ENCODE measurements around the gene RAB15.

The RAB15 gene

GRCh38 chr14:64968167-64968566, 4.0 kb downstream of the RAB15 start:
- Histone ChIP-seq H3K79me2 (ENCODE audit: low read length) (peaks cover 12% of the 10 kb centered on the region), H3K4me3 (ENCODE audit: low read length) (peak overlapping the region; percentile 5; the same call in 1 of the 2 replicates), H3K9ac (ENCODE audit: low read length) (no peak overlapping the region), H3K9me3 (replicated peaks; ENCODE audit: insufficient read depth, low read length) (no peaks in the 10 kb centered on the region), H3K27me3 (replicated peaks; ENCODE audit: insufficient read depth, low read length) (no peaks in the 10 kb centered on the region), H3K27ac (ENCODE audit: low read length) (peak overlapping the region; percentile 73; the same call in 1 of the 2 replicates), H3K4me1 (ENCODE audit: low read length) (peaks cover 38% of the 10 kb centered on the region), H3F3A (ENCODE audit: insufficient read depth, low read length) (peaks cover 15% of the 10 kb centered on the region; the same call in 1 of the 2 replicates), H2AFZ (ENCODE audit: low read length) (no peak overlapping the region), H4K20me1 (ENCODE audit: insufficient read depth, low read length) (no peaks in the 10 kb centered on the region), H3K36me3 (replicated peaks; ENCODE audit: insufficient read depth, low read length) (no peaks in the 10 kb centered on the region), H3K9me2 (replicated peaks; ENCODE audit: insufficient read depth, low read length) (no peaks in the 10 kb centered on the region), H3K4me2 (ENCODE audit: low read depth, low read length) (peak overlapping the region; percentile 45)
- no peak for DNase-seq
- no peak for TF ChIP-seq EZH2 (optimal IDR thresholded peaks at IDR 0.05; ENCODE audit: low read depth, low read length)
- no peak for TF ChIP-seq CTCF (IDR thresholded peaks at IDR 0.05; ENCODE audit: low read length)
- TF ChIP-seq EZH2phosphoT487 (IDR thresholded peaks at IDR 0.05; ENCODE audit: low read length) = no peak

GRCh38 chr14:64966976-64967375, 5.2 kb downstream of the RAB15 start:
- peaks cover 38% of the 10 kb centered on the region for H3K4me1 ChIP-seq (ENCODE audit: low read length)
- no peak overlapping the region for H3K4me3 ChIP-seq (ENCODE audit: low read length)
- no peak for DNase-seq
- H4K20me1 ChIP-seq (ENCODE audit: insufficient read depth, low read length) = no peaks in the 10 kb centered on the region
- H3K27ac ChIP-seq (ENCODE audit: low read length) = no peak overlapping the region; the same call in 1 of the 2 replicates
- H3K4me2 ChIP-seq (ENCODE audit: low read depth, low read length) = no peak overlapping the region
- peaks cover 15% of the 10 kb centered on the region; the same call in 1 of the 2 replicates for H3F3A ChIP-seq (ENCODE audit: insufficient read depth, low read length)
- no peaks in the 10 kb centered on the region for H3K9me2 ChIP-seq (replicated peaks; ENCODE audit: insufficient read depth, low read length)
- no peaks in the 10 kb centered on the region for H3K36me3 ChIP-seq (replicated peaks; ENCODE audit: insufficient read depth, low read length)
- H3K27me3 ChIP-seq (replicated peaks; ENCODE audit: insufficient read depth, low read length) = no peaks in the 10 kb centered on the region
- TF ChIP-seq CTCF (IDR thresholded peaks at IDR 0.05; ENCODE audit: low read length) = no peak
- no peak for TF ChIP-seq EZH2phosphoT487 (IDR thresholded peaks at IDR 0.05; ENCODE audit: low read length)
- no peak for TF ChIP-seq EZH2 (optimal IDR thresholded peaks at IDR 0.05; ENCODE audit: low read depth, low read length)
- H2AFZ ChIP-seq (ENCODE audit: low read length) = no peak overlapping the region
- no peak overlapping the region for H3K9ac ChIP-seq (ENCODE audit: low read length)
- no peaks in the 10 kb centered on the region for H3K9me3 ChIP-seq (replicated peaks; ENCODE audit: insufficient read depth, low read length)
- peaks cover 12% of the 10 kb centered on the region for H3K79me2 ChIP-seq (ENCODE audit: low read length)

GRCh38 chr14:64965356-64966000, 6.7 kb downstream of the RAB15 start:
- no peak overlapping the region for H2AFZ ChIP-seq (ENCODE audit: low read length)
- no peaks in the 10 kb centered on the region for H3K9me3 ChIP-seq (replicated peaks; ENCODE audit: insufficient read depth, low read length)
- H3K4me1 ChIP-seq (ENCODE audit: low read length) = peaks cover 36% of the 10 kb centered on the region
- no peak overlapping the region for H3K4me2 ChIP-seq (ENCODE audit: low read depth, low read length)
- H3K27me3 ChIP-seq (replicated peaks; ENCODE audit: insufficient read depth, low read length) = no peaks in the 10 kb centered on the region
- no peak for DNase-seq
- H3K36me3 ChIP-seq (replicated peaks; ENCODE audit: insufficient read depth, low read length) = no peaks in the 10 kb centered on the region
- H3K4me3 ChIP-seq (ENCODE audit: low read length) = no peak overlapping the region
- H3K27ac ChIP-seq (ENCODE audit: low read length) = no peak overlapping the region
- H4K20me1 ChIP-seq (ENCODE audit: insufficient read depth, low read length) = no peaks in the 10 kb centered on the region
- peaks cover 5% of the 10 kb centered on the region for H3K79me2 ChIP-seq (ENCODE audit: low read length)
- TF ChIP-seq CTCF (IDR thresholded peaks at IDR 0.05; ENCODE audit: low read length) = no peak
- no peak for TF ChIP-seq EZH2phosphoT487 (IDR thresholded peaks at IDR 0.05; ENCODE audit: low read length)
- no peak for TF ChIP-seq EZH2 (optimal IDR thresholded peaks at IDR 0.05; ENCODE audit: low read depth, low read length)
- peaks cover 15% of the 10 kb centered on the region; the same call in 1 of the 2 replicates for H3F3A ChIP-seq (ENCODE audit: insufficient read depth, low read length)
- H3K9ac ChIP-seq (ENCODE audit: low read length) = no peak overlapping the region
- no peaks in the 10 kb centered on the region for H3K9me2 ChIP-seq (replicated peaks; ENCODE audit: insufficient read depth, low read length)
